ENCODE results near the gene TBX15.
"Not testable (repeated sequence)": the region's sequence is repeated elsewhere in the genome, so short reads cannot be mapped to it uniquely, and the experiment has no call there.

The TBX15 gene

DNA sequence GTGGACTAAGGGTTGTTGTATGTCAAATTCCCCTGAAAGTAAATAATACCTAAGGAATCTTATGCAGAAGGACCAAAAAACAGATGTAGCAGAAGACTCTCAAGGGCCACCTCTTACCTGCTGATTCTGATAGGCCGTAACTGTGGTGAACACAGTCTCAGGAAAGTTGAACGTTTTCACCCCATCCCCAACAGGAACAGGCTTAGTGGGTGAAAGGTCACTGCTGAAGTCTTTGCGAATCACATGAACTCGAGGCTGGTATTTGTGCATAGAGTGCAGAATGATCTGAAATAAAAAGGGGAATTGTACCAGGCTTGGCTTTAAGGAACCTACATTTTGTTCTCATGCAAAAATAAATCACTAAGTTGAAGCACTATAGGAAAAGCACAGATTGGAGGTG, 64.8 kb downstream of the TBX15 start:
- no peak for DNase-seq

DNA sequence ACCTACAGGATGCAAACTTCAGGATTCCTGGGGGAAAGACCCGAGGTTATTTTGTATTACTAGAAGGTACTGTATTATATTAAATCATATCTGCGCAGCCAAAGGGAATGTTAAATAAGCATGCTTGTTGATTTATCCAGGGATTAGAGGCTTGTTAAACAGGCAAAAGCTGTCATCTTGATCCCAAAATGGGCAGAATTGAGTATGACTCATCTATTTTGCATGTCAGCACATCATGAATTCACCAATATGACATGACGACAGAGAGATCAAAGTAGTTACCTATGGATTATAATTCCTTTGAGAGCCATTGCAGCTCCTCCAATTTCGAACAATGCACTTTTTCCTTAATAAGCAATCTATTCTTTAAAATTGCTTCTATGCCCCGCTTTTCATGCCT, 66.1 kb downstream of the TBX15 start:
- DNase-seq, result no peak

DNA sequence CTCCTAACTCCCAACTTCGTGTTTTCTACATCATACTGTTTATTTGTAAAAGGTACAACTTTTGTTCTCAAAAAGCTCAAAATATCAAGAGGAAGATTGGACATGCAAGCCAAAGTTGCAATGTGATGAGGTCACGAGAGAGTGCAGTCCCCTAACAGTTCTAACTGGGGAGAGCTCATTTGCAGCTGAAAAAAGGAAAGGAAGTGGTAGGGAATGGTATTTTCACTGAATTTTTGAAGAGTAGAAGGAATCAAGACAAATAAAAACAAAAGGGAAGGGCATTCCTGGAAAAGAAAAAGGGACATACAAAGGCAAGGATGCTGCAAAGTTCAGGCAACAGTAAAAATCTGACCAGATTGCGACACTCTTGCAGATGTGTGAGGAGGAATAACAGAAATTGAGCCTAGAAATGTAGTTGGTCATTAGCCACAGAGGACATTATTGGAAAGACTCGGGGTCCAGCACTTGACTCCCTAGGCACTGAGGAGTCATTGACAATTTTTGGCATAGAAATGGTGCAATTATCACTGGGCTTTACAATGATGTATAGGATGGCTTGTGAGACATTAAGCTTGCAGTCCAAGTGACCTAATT, 67.9 kb downstream of the TBX15 start:
- no peak for DNase-seq

DNA sequence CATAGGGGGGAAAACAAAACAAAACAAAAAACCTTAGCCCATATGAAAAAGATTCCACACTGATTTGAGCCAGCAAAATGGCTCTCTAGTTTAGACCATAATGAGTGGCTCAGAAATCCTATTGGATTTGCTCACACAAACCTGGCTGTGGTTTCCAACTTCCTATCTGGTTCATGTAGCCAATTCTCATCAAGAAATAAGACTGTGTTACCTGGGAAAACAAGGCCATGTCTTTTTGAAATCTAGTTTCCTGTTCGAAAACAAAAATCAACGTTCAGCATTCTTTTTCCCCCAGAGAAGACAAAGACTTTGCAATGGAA, 69.2 kb downstream of the TBX15 start:
- no peak for DNase-seq

DNA sequence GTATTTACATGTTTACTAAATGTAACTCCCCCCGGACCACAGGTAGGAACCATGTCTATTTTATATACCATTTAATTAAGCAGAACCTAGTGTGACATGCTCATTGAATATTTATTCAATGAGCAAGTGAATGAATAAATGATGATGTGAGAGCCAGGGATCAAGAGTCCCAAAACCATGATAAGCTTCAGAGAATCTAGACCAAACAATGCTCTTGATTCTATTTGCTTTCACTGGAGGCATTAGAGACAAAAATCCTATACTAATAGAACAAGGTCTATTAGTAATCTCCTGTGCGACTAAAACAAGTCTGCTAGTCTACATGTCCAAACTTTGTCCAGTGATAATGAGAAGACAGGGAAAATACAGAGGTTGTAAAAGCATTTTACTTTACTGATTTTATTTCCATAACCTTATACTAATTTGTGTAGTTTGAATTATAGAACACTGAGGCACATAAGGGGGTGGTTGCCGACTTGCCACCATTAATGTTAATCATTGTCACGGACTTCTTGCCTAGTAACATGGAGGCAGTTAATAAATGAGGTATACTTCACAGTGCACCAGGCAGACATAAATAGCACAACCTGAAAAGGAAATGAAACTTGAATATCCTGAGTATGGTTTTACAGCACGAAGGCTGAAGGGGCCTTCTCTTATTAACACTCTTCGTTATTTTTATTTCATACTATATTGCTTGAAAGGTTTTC, 69.8 kb downstream of the TBX15 start:
- DNase-seq, result no peak

DNA sequence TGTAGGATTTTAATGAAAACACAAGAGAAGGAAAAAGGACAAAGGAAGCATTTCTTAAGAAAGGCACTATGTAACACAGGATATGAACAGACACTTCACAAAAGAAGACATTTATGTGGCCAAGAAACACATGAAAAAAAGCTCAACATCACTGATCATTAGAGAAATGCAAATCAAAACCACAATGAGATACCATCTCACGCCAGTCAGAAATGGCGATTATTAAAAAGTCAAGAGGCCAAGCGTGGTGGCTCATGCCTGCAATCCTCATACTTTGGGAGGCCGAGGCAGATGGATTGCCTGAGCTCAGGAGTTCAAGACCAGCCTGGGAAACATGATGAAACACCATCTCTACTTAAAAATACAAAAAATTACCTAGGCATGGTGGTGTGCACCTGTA, 71.8 kb downstream of the TBX15 start:
- not testable (repeated sequence) for DNase-seq

DNA sequence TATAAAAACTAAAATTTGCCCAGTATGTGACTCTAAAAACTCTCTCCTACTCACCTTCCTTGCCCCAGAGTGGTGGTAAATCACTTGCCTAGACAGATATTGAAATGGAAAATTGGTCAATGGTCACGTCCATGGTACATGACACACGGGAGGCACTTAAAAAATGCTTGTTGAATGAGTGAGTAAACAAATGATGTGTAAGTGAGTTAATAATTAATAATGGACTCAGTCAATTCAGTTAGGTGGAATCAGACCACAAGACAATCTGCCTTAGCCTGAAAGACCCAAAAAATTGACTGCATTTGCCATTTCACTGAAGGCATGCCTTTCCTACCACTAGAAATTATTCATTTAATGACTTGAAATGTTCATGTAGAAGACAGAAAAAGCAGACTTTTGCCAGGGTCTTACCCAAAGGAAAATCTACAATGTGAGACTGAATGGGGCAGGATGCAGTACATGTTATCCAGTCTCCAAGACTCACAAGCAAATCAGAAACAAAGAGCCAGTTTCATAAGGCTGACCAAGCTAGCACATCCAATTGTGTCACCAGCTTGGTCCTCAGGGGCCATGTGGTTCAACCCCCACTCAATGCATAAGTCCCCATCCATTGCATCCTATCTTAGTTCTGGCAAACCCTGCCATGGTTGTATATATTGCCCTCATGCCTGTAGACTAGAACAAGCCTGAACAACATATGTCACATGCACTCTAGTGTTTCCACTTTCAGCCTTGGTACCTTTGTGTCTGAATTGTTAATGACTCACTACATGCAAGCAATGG, 73.6 kb downstream of the TBX15 start:
- no peak for DNase-seq

DNA sequence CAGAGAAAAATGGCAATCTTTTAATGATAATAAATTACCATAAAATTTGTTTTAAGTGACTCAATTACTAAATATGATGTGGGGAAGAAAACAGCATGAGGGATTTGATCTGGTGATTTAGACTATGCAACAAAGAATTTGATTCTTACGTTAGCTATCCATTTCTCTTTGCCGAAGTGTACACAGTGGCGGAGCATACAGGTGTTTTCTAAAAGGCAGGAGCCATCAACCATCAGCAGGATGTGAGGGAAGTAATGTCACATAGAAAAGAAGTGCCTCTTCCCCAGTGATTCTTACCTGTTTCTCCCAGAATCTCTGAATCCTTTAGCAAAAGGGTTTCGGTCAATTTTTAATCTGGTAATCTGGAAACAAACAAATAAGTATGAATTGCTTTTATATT, 74.3 kb downstream of the TBX15 start:
- no peak for DNase-seq

DNA sequence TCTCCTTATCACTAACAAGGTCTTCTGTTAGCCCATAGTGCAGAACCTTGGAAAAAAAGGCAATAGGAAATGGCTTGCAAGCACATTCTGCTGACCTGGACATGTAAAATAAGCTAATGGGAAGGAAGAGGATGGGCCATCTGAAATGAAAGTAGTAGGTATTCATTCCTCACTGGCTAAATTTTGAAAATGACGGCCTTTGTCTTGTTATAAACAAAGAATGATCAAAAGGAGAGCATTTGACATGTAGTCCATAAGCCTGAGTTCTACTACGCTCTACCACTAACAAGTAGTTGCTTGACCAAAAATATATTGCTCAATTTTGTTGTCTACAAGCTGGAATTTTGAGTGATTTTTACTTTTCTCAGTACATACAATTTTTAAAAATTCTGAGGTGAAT, 75.6 kb downstream of the TBX15 start:
- no peak for DNase-seq

DNA sequence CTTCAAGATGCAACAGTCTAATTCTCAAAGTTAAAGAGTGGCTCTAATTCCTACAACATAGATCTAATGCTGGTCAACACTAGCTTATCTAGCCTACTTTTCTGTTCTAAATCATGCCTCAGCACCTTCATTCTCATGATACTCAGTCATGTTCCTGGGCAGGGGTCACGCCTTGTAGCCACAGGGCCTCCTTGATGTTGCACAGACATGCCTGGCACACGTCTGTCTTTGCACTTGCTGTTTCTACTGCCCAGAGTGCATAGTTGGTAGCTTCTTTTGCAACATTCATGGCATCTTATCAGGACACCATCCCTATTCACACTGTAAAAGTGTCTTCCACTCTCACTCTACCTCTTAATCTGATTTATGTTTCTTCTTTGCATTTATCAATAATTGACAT, 76.6 kb downstream of the TBX15 start:
- DNase-seq, result no peak

DNA sequence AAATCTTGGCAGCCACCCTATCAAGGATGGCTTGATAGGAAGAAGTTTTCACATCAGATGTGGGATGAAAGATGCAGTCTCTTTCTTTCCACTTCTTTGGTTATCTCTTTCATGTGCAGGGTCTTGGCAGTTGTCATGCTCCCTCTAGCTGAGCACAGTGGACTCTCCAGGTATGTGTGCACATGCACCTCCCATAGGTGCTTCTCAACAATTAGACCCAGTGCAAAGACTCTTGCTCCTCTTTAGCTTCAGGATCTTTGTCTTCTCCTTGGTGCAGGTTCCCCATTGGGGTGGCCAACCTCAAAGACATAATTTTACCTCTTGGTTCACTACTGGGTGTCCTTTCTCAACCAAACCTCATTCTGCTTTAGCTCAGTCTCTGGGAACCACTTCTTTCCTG, 80.7 kb downstream of the TBX15 start:
- DNase-seq, result no peak

DNA sequence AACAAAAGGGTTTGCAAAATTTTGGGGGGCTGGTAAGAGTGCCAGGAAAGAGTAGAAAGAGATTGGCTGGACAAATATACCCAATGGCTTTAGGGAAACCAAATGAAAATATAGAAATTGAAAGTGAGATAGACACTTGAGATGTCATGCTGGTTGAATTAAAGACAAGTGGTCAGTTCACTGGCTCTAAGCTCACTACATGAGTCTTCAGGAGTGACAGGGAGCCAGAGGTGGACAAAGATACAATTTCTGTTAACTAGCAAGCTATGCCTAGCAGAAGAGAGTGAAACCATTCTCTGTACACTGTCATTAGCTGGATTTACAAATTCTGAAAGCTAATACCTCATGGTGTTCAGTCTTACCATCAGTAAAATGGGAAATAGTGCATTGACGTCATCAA, 82.5 kb downstream of the TBX15 start:
- DNase-seq, result no peak

DNA sequence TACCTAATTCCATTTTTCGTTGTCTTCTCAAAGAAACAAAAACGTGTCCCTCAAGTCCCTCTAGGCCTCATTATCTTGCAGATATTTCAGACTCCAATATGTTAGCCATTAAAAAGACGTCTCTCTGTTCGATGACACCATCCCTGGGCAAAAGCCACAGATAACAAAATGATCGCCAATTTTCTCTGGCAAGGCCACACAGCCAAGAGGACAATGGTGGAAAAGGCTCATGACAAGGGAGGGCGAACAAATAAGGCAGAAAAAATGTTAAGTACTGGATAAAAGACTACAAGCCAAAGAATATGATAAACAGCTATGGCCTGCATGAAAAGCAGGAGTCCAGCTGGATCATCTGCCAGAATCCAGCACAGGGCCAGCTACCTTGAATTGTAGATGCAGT, 82.9 kb downstream of the TBX15 start:
- DNase-seq, result no peak

DNA sequence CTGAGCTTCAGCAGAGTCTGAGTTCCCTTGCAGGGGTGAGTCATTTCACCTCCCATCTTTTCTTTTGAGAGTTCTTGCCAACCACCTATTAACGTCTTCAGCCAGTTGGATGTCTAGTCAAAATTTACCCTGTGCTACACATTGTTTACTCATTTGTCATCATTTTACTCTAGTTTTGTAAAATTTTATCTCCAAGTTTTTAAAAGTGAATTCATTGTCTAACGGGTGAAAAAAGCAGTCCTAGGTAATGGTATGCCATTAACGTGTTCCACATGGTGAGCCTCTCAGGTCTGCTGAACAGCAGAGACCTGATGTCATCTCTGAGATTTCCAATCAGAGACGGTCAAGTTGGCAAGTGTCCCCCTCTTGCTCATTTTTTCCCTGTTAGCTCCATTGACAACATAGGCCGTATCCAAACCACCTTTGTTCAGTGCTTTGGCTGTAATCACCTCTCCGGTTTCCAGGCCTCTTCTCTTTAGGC, 85.4 kb downstream of the TBX15 start:
- no peak for DNase-seq

DNA sequence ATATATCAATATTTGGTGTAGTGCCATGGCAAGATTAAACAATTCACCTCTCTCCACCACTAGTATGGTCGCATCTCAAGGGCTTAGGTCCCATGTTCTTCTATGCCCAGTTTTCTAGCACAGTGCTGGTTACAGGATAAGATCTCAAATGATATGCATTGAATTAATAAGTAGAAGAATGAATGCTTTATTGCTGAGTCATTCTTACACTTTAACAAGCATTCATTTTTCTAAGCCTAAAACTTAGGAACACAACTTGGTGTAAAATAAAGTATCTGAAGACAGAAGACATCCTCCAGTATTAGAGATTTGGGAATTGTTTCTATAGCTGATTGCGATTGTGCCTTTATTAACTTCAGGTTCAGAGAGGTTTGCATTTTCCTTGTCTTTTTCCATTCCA, 85.8 kb downstream of the TBX15 start:
- DNase-seq, result no peak

DNA sequence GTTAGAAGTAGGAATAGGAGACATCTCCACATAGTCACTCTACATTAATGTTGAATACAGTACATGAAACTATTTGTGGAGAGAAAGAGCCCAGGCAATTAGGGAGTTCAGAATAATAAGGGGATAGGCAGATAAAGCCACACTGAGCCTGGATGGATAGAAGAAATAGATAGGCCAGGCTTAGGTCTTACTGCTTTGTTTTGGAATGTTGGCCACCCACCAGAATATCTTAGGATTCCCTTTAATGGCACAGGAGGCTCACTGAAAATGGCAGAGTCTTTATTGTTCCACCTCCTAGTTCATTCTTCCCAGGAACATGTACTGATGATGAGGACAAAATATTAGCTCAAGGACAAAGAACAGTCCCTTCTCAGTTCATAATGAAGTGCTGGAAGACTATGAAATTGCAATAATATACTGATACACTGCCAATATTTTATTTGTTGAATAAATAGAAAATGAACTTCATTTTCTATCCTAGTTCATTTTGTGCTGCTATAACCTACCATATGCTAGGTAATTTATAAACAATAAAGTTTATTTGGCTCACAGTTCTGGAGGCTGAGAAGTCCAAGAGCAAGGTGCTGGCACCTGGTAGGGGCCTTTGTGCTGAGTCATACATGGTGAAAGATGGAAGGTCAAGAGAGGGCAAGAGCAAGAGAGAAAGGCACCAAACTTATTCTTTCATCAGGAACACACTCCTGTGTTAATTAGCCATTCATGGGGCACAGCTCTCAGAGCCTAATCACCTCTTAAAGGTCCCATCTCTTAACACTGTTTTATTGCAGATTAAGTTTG, 87.3 kb downstream of the TBX15 start:
- DNase-seq, result no peak

DNA sequence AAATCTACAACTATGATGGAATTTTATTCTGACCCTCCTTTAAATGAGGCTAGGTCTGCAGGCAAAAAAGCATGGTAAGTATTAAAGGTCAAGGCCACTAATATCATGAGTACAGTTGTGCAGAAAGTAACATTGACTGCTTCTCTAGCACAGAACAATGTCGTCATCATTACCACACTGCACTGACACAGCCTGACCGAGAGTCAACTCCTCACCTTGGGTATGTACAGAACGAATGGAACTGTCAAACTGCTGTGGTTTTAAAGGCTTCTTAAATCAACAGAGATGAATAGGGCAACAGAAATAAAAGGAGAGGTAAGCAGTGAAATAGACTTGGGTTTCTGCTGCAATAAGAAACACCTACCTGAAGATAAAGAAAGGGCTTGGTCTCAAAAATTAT, 88.8 kb downstream of the TBX15 start:
- no peak for DNase-seq

DNA sequence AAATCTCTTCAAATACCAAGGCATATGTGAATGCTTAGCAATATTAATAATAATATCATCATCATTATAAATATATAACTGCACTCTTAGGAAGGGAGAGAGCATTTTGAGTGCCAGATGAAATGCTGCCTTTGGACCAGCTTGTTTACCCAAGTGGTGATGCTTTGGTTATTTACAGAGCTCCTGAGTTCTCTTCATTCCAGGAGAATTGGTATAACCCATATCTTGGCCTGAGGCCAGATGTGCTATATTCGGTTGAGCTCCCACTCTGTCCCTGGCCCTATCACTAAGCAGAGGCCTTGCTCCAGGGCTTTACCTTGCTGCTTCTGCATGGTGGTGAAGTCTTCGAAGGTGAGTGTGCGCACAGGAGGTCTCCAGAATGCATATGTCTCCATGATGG, 89.4 kb downstream of the TBX15 start:
- no peak for DNase-seq

DNA sequence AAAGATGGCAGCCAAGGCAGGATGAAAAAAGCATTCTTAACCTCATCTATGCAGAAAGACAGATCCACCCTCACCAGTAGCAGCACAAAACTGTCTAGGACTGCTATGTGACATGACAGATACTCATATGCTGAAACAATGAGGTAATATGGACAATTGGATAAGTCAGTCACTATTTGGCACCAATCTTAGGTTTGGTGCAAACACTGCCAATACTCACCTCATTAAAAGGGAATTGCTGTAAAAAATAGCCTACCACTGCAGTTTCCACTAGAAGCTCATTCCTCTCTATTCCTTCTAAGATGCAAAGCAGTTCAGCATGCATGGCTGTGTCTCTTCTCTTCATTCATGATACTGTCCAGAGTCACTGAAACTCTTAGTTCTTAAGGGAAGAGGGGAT, 91.7 kb downstream of the TBX15 start:
- DNase-seq, result no peak

DNA sequence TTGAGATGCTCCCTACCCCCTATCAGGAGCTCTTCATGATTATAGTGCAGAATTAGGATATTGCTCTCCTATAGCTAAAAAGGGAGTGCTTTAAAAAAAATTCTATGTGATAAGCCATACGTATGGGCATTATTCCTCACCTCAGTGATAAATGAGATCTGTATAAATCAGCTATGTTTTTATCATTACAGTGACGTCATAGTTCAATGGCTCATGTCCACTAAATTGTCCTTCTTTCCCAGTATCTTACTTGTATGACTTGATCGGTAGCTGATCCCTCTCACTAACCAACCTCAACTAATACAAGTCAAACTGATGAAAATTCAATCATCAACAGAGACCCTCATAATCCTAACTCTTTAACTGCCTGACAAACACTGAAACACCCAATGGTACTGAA, 93.3 kb downstream of the TBX15 start:
- no peak for DNase-seq

DNA sequence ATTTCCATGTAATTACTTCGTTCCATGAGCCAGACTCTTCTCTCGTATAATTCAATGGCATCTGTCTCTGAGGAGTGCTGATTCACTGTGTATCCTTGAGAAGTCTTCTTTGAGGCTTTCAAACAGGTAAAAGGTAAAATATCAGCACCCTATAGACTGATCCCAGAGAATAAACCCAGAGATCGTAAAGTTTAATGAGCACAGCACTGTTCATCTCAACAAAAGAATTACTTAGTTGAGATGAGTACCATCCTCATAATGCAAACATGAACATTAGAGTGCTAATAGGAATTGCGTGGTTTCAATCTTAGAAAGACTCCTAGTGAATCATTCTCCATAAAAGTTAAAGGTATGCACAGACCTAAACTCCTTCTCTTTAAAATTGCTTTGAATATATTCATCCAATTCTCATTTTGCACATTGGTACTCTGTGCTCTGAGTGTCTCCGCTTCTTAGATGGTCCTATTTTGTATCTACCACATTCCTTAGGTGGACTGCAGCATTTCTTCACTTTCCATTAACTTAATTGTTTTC, 97.2 kb downstream of the TBX15 start:
- no peak for DNase-seq

DNA sequence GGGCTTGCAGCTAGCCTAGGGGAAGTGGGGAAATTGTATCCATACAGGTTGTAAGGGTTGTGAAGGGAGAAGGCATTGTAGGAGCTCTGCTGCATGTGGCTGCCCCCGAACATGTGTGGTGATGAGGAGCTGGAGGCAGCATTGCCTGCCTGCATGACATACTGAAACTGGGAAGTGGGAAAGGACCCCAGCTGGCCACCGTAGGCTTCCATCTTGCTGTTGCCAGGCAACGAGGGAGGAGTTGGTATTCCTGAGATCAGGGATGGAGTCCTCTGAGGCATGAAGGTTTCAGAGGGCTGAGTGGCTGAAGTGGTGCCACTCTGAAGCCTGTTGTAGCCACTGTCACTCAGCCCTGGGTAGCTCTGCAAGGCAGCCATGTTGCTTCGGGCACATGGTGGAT, 103.2 kb downstream of the TBX15 start:
- no peak for DNase-seq

DNA sequence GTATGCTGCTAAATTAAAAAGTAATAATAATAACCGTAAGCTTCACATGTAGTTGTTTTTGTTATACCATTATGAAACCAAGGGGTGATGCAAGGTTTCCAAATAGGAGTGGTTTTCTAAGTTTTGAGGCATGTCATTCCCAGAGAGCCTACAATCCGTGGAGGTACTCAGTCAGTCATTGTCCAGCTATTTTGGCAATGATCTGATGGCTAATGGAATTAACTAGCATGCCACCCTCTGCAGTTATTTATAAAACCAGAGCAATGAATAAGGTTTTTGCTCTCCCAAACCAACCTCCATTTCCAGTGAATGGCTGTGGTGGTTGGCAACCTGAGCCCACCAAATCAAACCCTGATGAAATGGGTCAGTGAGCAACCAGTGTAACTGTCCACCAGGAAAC, 106.4 kb downstream of the TBX15 start:
- no peak for DNase-seq
